Neural cell (in vitro differentiated cells): ENCODE results near the gene CNNM2. TPM values are rescaled to one million over a fixed set of nuclear protein-coding genes. Genes with fewer than 3 reads are reported as not detected.

ENCODE experiments used
- H2AFZ ChIP-seq: fragments of 200-600, 300-800 bp; sonication (generic), shearing (Covaris generic); 2 replicates; pipeline ENCODE4 v1.6.0; 2014; ENCODE audit warnings: low read depth, mild to moderate bottlenecking, antibody characterized with exemption, low read length, moderate library complexity
- H3F3A ChIP-seq: fragments of 200-600 bp; shearing (Covaris generic); 2 replicates; pipeline ENCODE4 v1.6.1; 2016; ENCODE audit warnings: mild to moderate bottlenecking, moderate library complexity, mixed read lengths, antibody characterized with exemption, low read length; ENCODE audit not compliant: insufficient read depth, poor library complexity, severe bottlenecking
- H3K27ac ChIP-seq: fragments of 200-600, 300-800 bp; sonication (generic), shearing (Covaris generic); 2 replicates; pipeline ENCODE4 v1.5.1; 2014; ENCODE audit warnings: mild to moderate bottlenecking, low read length, moderate library complexity
- H3K27me3 ChIP-seq: fragments of 300-800, 200-600 bp; sonication (generic), shearing (Covaris generic); 2 replicates; pipeline ENCODE4 v1.6.0; 2014; ENCODE audit warnings: mild to moderate bottlenecking, low read depth, low read length, moderate library complexity; ENCODE audit not compliant: insufficient read depth
- H3K36me3 ChIP-seq: fragments of 300-800, 200-600 bp; sonication (generic), shearing (Covaris generic); 2 replicates; pipeline ENCODE4 v1.5.1; 2014; ENCODE audit warnings: mild to moderate bottlenecking, antibody characterized with exemption, low read length, moderate library complexity; ENCODE audit not compliant: insufficient read depth
- H3K4me2 ChIP-seq: fragments of 300-800, 200-600 bp; sonication (generic), shearing (Covaris generic); 2 replicates; pipeline ENCODE4 v1.6.0; 2014; ENCODE audit warnings: mild to moderate bottlenecking, low read length
- H3K4me3 ChIP-seq: fragments of 300-800, 200-600 bp; sonication (generic), shearing (Covaris generic); 2 replicates; pipeline ENCODE4 v1.5.1; 2014; ENCODE audit warnings: mild to moderate bottlenecking, low read length, moderate library complexity
- H3K79me2 ChIP-seq: fragments of 200-600 bp; shearing (Covaris generic); replicated peaks from 2 replicates; pipeline ENCODE4 v1.6.0; 2014; ENCODE audit warnings: mild to moderate bottlenecking, low read length, moderate library complexity; ENCODE audit not compliant: insufficient read depth
- H3K9ac ChIP-seq: fragments of 300-800, 200-600 bp; sonication (generic), shearing (Covaris generic); 2 replicates; pipeline ENCODE4 v1.6.1; 2016; ENCODE audit warnings: mild to moderate bottlenecking, low read length, mixed read lengths
- H3K9me2 ChIP-seq: fragments of 200-600 bp; shearing (Covaris generic); 2 replicates; pipeline ENCODE4 v1.6.1; 2016; ENCODE audit warnings: mild to moderate bottlenecking, low read length, mixed read lengths; ENCODE audit not compliant: insufficient read depth
- H3K9me3 ChIP-seq: fragments of 200-600, 300-800 bp; sonication (generic), shearing (Covaris generic); 2 replicates; pipeline ENCODE4 v1.6.1; 2016; ENCODE audit warnings: mild to moderate bottlenecking, mixed run types, low read length, moderate library complexity, mixed read lengths
- H4K20me1 ChIP-seq: fragments of 200-600 bp; shearing (Covaris generic); 2 replicates; pipeline ENCODE4 v1.6.1; 2016; ENCODE audit warnings: mild to moderate bottlenecking, mixed run types; ENCODE audit not compliant: insufficient read depth
- EP300 ChIP-seq: fragments of 450-650 bp; conservative IDR thresholded peaks from 2 replicates; pipeline ENCODE4 v1.6.1; 2014; ENCODE audit warnings: antibody characterized with exemption, mild to moderate bottlenecking, moderate library complexity; ENCODE audit not compliant: poor library complexity, severe bottlenecking
- EZH2 ChIP-seq: fragments of 200-600, 300-800 bp; shearing (Covaris generic), sonication (generic); IDR thresholded peaks from 2 replicates; pipeline ENCODE4 v1.6.1; 2014; ENCODE audit warnings: antibody characterized with exemption, low read length, borderline replicate concordance, mild to moderate bottlenecking; ENCODE audit not compliant: insufficient read depth, poor library complexity, severe bottlenecking
- MXI1 ChIP-seq: fragments of 450-650 bp; conservative IDR thresholded peaks from 2 replicates; pipeline ENCODE4 v1.6.1; 2014; ENCODE audit warnings: antibody characterized with exemption, mild to moderate bottlenecking; ENCODE audit not compliant: poor library complexity, severe bottlenecking
- POLR2AphosphoS5 ChIP-seq: IDR thresholded peaks from 2 replicates; pipeline ENCODE4 v1.6.1; 2012
- RAD21 ChIP-seq: fragments of 450-650 bp; conservative IDR thresholded peaks from 2 replicates; pipeline ENCODE4 v1.6.1; 2014; ENCODE audit warnings: antibody characterized with exemption, mild to moderate bottlenecking, moderate library complexity
- SMC3 ChIP-seq: fragments of 450-650 bp; conservative IDR thresholded peaks from 2 replicates; pipeline ENCODE4 v1.6.1; 2014; ENCODE audit warnings: antibody characterized with exemption, mild to moderate bottlenecking, moderate library complexity; ENCODE audit not compliant: poor library complexity
- TAF1 ChIP-seq: IDR thresholded peaks from 2 replicates; pipeline ENCODE4 v1.6.1; 2012; ENCODE audit warnings: low read depth
- polyA plus RNA-seq: library from polyadenylated mRNA; depleted of rRNA; stranded (reverse); fragments of >200 nt; gene quantifications from 2 replicates; pipeline ENCODE4 v1.2.3, GENCODE V29; 2014
- TF ChIP-seq, protein P1 (sequence below): IDR thresholded peaks from 2 replicates; pipeline ENCODE4 v1.6.1; 2012; ENCODE audit warnings: borderline replicate concordance
- TF ChIP-seq, protein P2 (sequence below): fragments of 450-650 bp; IDR thresholded peaks from 2 replicates; pipeline ENCODE4 v1.5.1; 2014; ENCODE audit warnings: antibody characterized with exemption, mild to moderate bottlenecking, moderate library complexity; ENCODE audit not compliant: poor library complexity, severe bottlenecking

CNNM2 gene
- polyA plus RNA-seq, 1 donor from 2014 or later = 5.0 TPM

DNA sequence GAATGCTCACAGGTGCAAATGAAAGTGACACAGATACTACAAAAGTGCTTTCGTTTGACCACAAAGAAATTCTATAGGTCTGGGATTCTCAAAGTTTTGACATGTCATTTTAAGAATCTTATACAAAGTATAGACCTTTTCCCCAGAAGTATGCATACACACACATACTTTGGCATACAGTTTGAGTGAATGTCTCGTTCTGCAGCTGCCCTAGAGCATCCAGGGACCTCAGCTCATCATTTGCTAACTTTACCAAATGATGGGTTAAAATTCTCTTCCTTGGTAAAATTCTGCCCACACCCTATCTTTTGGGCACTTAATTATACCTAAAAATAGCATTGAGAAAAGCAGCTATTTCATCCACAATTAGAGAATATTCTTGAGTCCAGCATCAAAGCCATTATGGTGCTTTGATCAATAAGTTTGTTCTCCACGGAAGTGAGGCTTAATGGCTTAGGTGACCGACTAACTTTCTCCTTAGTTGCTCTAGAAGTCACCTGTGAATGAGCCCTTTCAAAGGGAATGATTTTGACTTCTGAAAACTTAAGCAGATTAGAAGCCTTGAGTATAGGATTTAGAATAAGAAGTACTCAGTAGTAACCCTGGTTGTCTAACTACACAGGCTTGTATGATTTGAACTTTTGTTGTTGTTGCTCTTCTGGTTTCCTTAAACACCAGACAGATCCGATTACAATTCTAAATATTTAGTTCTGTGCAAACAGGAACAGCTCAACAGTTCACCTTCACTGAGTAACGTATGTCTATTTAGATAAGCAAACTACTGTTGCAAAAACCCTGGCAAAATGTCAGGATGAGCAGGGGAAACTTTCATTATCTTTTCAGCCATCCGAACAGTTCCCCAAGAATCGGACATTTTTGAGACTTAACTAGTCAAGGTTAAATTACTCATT lies 70.6 kb downstream of the CNNM2 start:
- TF ChIP-seq EZH2 (no peak), RAD21 (no peak), MXI1 (no peak), EP300 (no peak), SMC3 (no peak), TAF1 (no peak), POLR2AphosphoS5 (no peak)
- TF ChIP-seq, protein P1, sequence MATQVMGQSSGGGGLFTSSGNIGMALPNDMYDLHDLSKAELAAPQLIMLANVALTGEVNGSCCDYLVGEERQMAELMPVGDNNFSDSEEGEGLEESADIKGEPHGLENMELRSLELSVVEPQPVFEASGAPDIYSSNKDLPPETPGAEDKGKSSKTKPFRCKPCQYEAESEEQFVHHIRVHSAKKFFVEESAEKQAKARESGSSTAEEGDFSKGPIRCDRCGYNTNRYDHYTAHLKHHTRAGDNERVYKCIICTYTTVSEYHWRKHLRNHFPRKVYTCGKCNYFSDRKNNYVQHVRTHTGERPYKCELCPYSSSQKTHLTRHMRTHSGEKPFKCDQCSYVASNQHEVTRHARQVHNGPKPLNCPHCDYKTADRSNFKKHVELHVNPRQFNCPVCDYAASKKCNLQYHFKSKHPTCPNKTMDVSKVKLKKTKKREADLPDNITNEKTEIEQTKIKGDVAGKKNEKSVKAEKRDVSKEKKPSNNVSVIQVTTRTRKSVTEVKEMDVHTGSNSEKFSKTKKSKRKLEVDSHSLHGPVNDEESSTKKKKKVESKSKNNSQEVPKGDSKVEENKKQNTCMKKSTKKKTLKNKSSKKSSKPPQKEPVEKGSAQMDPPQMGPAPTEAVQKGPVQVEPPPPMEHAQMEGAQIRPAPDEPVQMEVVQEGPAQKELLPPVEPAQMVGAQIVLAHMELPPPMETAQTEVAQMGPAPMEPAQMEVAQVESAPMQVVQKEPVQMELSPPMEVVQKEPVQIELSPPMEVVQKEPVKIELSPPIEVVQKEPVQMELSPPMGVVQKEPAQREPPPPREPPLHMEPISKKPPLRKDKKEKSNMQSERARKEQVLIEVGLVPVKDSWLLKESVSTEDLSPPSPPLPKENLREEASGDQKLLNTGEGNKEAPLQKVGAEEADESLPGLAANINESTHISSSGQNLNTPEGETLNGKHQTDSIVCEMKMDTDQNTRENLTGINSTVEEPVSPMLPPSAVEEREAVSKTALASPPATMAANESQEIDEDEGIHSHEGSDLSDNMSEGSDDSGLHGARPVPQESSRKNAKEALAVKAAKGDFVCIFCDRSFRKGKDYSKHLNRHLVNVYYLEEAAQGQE = no peak
- TF ChIP-seq, protein P2, sequence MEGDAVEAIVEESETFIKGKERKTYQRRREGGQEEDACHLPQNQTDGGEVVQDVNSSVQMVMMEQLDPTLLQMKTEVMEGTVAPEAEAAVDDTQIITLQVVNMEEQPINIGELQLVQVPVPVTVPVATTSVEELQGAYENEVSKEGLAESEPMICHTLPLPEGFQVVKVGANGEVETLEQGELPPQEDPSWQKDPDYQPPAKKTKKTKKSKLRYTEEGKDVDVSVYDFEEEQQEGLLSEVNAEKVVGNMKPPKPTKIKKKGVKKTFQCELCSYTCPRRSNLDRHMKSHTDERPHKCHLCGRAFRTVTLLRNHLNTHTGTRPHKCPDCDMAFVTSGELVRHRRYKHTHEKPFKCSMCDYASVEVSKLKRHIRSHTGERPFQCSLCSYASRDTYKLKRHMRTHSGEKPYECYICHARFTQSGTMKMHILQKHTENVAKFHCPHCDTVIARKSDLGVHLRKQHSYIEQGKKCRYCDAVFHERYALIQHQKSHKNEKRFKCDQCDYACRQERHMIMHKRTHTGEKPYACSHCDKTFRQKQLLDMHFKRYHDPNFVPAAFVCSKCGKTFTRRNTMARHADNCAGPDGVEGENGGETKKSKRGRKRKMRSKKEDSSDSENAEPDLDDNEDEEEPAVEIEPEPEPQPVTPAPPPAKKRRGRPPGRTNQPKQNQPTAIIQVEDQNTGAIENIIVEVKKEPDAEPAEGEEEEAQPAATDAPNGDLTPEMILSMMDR = no peak
- H3K9ac ChIP-seq = no peak overlapping the region
- H2AFZ ChIP-seq = no peak overlapping the region
- H3K4me2 ChIP-seq = no peak overlapping the region
- no peaks in the 10 kb centered on the region for H3K27me3 ChIP-seq
- no peaks in the 10 kb centered on the region for H3F3A ChIP-seq
- H3K27ac ChIP-seq = no peak overlapping the region
- no peak overlapping the region for H3K4me3 ChIP-seq
- H4K20me1 ChIP-seq = no peaks in the 10 kb centered on the region
- no peaks in the 10 kb centered on the region for H3K9me3 ChIP-seq
- no peaks in the 10 kb centered on the region for H3K79me2 ChIP-seq
- no peaks in the 10 kb centered on the region for H3K36me3 ChIP-seq
- H3K9me2 ChIP-seq = no peaks in the 10 kb centered on the region

DNA sequence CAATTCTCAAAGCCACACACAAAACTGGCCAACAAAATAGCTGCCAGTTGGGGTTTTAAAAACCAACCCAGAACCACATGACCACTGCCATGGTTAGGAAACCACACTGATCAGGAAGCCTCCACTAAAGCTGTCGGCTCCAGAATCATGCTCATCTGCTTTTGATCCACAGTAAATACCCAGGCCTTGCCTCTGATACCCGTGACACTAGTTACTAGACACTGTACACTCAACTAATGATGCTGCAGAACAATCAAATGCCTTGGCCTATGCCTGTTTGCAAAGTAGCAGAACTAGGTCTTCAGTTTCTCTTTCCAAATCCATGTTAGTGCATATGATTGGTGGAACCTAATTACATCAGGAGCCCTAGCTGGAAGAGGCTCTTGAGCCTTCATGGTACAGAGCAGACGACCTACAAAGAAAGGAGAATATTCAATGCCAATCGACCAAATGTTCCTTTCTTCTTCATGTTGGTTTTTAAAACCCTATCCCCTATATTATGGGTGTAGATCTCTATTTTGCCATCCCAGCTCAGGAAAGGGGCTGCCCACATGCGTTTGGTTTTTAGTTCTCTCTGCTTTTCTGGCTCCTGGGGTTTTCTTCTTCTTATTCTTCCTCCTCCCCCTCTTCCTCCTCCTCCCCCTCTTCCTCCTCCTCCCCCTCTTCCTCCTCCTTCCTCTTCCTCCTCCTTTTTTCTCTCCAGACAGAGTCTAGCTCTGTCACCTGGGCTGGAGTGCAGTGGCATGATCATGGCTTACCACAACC lies 76.6 kb downstream of the CNNM2 start:
- TF ChIP-seq, protein P1 = no peak
- TF ChIP-seq TAF1 (no peak), SMC3 (no peak), EP300 (no peak), POLR2AphosphoS5 (no peak), MXI1 (no peak), RAD21 (no peak), EZH2 (no peak)
- TF ChIP-seq, protein P2 = no peak
- Histone ChIP-seq H3K27me3 (no peaks in the 10 kb centered on the region), H3K9me2 (no peaks in the 10 kb centered on the region), H3K9ac (no peak overlapping the region), H3K36me3 (no peaks in the 10 kb centered on the region), H3K4me2 (no peak overlapping the region), H2AFZ (no peak overlapping the region), H3K79me2 (no peaks in the 10 kb centered on the region), H3F3A (no peaks in the 10 kb centered on the region), H3K27ac (no peak overlapping the region), H3K9me3 (no peaks in the 10 kb centered on the region), H3K4me3 (no peak overlapping the region), H4K20me1 (no peaks in the 10 kb centered on the region)
